GM21825 (cell line): ENCODE data around the gene FYTTD1.
A peak's percentile ranks its signal among the peaks of the same experiment; 100 is the strongest.

Experiments used
- ATAC-seq: cut with Tn5 transposase; IDR thresholded peaks from one replicate; pipeline ENCODE4 v1.9.1; 2021; ENCODE audit warnings: mild to moderate bottlenecking, moderate library complexity; ENCODE audit not compliant: unreplicated experiment

FYTTD1 gene

DNA sequence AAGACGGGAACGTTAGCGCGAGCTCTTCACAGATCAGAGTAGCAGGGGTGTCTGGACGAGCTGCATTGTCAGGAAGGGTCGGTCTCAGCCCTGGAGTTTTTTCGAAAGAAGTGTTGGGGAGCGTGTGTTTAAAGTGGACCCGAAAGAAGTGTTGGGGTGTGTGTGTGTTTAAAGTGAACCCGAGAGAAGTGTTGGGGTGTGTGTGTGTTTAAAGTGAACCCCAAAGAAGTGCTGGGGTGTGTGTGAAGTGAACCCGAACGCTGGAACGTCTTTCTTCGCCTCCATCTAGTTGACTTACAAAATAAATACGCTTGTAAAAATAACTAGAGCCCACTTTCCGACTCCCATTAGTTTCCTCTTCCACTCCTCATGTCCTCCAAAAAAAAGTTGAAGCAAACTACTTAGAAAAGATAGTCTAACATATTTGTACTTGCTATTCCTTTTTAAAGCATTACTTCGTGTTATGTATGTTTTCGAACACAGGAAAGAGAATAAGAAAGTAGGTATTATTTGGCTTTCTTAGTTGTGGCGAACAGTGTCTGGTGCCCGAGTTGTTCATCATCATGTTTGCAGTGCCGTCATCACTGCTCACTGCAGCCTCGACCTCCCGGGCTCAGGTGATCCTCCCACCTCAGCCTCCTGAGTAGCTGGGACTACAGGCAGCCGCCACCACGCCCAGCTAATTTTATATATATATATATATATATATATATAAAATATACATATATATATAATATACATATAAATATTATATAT, 42.4 kb downstream of the FYTTD1 start:
- ATAC-seq, result peak; percentile 9

- ATAC-seq, result no peak
These were observed 43.6 kb downstream of the FYTTD1 start for GRCh38 chr3:197793247-197793646.

DNA sequence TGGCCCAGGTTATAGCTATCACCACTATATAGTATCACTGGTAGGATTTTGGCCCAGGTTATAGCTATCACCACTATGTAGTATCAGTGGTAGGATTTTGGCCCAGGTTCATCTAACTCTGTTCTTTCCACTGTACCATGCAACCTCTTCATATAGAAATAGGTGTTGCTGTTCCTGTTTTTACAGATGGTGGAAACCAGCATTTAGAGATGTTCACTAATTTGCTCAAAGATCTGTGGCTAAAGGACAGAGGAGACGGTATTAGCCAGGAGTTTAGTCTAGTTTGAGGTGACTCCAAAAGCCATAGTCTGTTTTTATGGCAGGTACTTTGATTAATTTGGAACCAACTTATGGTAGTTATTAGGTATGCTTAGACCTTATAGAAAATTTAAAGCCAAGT, 44.4 kb downstream of the FYTTD1 start:
- ATAC-seq, result no peak

GRCh38 chr3:197795200-197795599, 45.5 kb downstream of the FYTTD1 start:
- no peak for ATAC-seq

DNA sequence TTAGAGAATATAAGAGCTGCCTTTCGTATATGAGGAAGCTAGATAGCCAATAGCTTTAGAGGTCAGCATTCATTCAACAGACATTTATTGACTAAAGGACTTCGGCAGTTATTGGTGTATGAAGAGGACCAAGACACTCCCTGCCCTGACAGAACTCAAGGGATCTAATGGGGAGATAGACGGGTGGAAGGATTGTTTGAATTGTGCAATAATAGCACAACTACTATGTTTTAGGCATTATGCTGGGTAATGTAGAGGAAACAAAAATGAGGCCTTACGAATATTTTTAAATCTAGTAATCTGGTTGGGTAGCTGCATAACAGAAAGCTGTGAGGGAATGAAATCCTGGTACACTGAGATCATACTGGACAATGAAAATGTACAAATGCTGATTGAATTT, 46.4 kb downstream of the FYTTD1 start:
- no peak for ATAC-seq

GRCh38 chr3:197798863-197799262, 49.2 kb downstream of the FYTTD1 start:
- peak; percentile 62 for ATAC-seq

- ATAC-seq, result no peak
These were observed 50.7 kb downstream of the FYTTD1 start for GRCh38 chr3:197800379-197800778.

DNA sequence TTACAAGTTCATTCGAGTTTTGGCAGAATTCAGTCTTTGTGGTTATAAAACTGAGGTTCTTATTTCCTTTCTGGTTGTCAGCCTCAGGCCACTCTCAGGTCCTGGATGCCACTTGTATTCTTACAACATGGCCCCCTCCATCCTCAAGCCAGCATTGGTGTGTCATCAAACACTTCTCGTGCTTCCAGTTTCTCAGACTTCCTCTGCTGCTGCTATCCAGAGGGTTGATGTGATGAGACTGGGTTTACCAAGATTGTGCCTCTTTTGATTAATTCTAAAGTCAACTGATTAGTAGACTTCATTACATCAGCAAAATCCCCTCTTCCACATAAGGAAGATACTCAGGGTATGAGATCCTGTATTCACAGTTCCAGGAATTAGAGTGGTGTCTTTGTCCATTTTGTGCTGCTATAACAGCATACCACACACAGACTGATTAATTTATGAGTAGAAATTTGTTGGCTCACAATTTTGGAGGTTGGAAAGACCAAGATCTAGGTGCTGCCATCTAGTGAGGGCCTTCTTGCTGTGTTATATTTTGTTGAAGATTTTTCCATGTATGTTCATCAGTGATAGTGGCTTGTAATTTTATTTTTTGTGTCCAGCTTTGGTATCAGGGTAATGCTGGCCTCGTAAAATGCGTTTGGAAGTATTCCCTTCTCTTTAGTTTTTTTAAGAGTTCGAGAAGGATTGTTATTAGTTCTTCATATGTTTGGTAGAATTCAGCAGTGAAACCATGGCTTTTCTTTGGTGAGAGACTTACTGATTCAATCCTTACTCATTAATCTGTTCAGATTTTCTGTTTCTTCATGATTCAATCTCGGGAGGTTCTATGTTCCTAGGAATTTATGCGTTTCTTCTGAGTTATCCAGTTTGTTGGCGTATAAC, 52.5 kb downstream of the FYTTD1 start:
- no peak for ATAC-seq

DNA sequence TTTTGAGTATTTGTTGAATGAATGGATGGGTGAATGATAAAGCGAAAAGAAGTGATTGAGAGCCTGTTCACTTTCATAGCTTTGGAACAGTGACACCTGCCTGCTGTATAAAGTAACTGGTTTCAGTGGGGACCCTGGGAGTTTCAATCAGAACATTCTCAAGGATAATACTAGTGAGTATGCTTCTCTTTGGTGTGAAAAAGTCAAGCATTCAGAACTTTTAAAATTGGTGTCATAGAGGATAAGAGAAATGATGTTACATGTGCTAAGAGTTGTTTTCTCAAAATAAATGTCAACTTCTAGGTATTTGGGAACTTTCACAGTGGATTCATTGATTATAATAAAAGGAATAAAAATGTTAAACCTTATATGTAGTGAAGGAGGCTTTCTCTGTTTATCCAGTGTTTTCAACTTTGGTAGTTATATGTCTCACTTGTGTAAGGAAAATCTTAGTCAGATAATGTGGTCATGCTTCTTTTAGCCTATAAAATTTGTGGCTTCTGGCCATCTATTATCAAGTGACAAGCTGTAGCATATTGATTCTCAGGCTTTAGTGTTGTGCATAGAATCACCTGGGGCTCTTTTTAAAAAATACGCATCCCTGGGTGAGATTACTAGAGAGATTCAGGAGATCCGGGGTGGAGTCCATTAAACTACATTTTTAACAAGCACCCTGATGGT, 53.2 kb downstream of the FYTTD1 start:
- ATAC-seq, result no peak

DNA sequence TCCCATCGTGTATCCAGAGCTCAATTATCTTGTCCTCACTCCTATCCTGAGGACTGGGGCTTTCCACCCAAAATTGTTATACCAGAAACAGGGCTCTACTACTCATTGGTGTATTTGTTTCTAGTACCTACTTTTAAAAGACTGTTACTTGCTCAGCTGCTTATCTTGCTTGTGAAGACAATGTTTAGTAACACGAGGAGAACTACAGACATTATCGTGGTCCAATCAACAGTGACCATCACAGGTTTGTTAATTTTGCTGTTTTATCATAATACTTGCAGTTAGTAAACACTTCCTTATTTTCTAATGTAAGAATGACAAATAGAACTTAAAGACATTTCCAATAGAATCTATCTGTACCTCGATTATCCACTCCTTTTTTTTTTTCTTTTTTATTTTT, 54.8 kb downstream of the FYTTD1 start:
- ATAC-seq, result no peak

GRCh38 chr3:197807969-197808587, 58.4 kb downstream of the FYTTD1 start:
- ATAC-seq, result no peak

- ATAC-seq, result no peak
These were observed 59.8 kb downstream of the FYTTD1 start for GRCh38 chr3:197809356-197810020.

DNA sequence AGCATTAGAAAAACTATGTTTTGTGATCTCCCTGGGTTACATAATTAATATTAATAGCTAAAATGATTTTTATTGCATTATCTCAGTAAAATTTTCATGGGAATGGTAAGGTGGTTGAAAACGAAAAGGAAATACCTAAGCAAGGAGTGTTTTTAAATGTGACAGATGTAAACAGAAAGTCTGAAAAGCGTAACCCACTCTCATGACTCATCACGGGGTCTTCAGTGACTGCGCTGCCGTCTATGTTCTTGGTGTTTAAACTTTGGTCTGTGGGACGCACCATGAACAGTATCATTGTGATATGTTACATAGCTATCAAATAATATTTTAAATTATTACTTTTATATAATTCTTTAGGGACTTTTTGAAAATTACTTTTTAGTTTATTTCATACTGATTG, 61.2 kb downstream of the FYTTD1 start:
- ATAC-seq, result no peak

GRCh38 chr3:197811343-197811742, 61.7 kb downstream of the FYTTD1 start:
- no peak for ATAC-seq

- ATAC-seq, result no peak
These were observed 64.7 kb downstream of the FYTTD1 start for GRCh38 chr3:197814372-197814771.

DNA sequence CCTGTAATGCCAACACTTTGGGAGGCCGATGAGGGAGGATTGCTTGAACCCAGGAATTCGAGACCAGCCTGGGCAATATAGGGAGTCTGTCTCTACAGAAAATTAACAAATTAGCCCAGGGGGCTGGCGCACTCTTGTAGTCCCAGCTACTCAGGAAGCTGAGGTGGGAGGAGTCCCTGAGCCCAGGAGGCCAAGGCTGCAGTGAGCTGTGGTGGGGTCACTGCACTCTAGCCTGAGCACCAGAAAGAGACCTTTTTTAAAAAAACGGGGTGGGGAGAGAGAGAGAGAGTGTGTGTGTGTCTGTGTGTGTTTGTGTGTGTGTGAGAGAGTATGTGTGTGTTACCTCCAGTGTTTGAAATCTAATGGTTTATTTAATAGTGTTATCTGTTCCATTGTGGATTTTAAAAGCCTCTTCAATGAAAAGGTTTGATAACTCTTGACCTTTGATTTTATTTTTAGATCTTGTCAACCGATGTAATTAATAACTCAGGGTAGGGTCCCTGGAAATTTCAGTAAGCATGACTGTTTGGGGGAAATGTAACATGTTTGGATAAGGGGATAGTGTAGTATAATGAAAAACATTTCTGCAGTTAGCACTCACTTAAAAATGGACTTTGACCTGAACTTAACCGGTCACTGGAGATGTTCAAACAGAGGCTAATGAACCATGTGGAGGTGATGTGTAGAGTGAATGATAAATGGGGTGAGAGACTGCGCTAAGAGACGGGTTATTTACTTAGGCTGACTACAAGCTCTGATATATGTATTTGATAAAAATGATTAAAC, 71.1 kb downstream of the FYTTD1 start:
- ATAC-seq, result no peak

GRCh38 chr3:197829397-197830045, 79.8 kb downstream of the FYTTD1 start:
- ATAC-seq, result no peak

- no peak for ATAC-seq
These were observed 80.8 kb downstream of the FYTTD1 start for GRCh38 chr3:197830308-197830966.

- no peak for ATAC-seq
These were observed 81.3 kb downstream of the FYTTD1 start for GRCh38 chr3:197830967-197831313.
